IMR-90 (cell line): ENCODE measurements around the gene ST3GAL5. TPM values are rescaled to one million over a fixed set of nuclear protein-coding genes. Genes with fewer than 3 reads are reported as not detected.
"Not testable (repeated sequence)": the region's sequence is repeated elsewhere in the genome, so short reads cannot be mapped to it uniquely, and the experiment has no call there.

Source experiments
- ATAC-seq: fragments of 200-7000 bp; cut with Tn5 transposase; 2 replicates; pipeline ENCODE4 v1.9.1; 2020; ENCODE audit warnings: low read depth, mild to moderate bottlenecking, moderate library complexity
- BruUV-seq: library from RNA; stranded (reverse); fragments of 400-500 nt; replicated peaks from 2 replicates; lab custom pipeline; 2021; lab: Mats Ljungman, UMichigan
- CTCF ChIA-PET: fragments of 300-600 bp; formaldehyde crosslinking; extraction: SDS; loops from one replicate; lab custom pipeline; 2021; ENCODE audit warnings: antibody characterized with exemption; lab: Yijun Ruan, JAX
- POLR2A ChIA-PET: fragments of 300-600 bp; sonication (Branson Sonifier 250); formaldehyde crosslinking; loops from one replicate; lab custom pipeline; 2022; ENCODE audit warnings: antibody characterized with exemption; ENCODE audit not compliant: unreplicated experiment; lab: Charles Lee
- DNase-seq: peaks from one replicate; pipeline ENCODE4 v3.0.0; 2013
- H2AFZ ChIP-seq: replicated peaks from 2 replicates; pipeline ENCODE3; 2013; ENCODE audit warnings: low read length, mild to moderate bottlenecking; ENCODE audit not compliant: poor library complexity
- H2AK5ac ChIP-seq: 2 replicates; pipeline ENCODE4 v1.6.1; 2013; ENCODE audit warnings: low read depth, low read length, inconsistent platforms
- H2AK9ac ChIP-seq: replicated peaks from 2 replicates; pipeline ENCODE3; 2013; ENCODE audit warnings: mild to moderate bottlenecking, low read depth, low read length, moderate library complexity; ENCODE audit not compliant: poor library complexity
- H2BK120ac ChIP-seq: 2 replicates; pipeline ENCODE4 v1.6.1; 2013; ENCODE audit warnings: low read depth, low read length, inconsistent platforms
- H2BK15ac ChIP-seq: 3 replicates; pipeline ENCODE4 v1.6.1; 2013; ENCODE audit warnings: low read depth, low read length, inconsistent platforms
- H2BK20ac ChIP-seq: 2 replicates; pipeline ENCODE4 v1.6.1; 2013; ENCODE audit warnings: low read depth, mild to moderate bottlenecking, inconsistent platforms, low read length, moderate library complexity
- H2BK5ac ChIP-seq: 2 replicates; pipeline ENCODE4 v1.6.1; 2013; ENCODE audit warnings: mild to moderate bottlenecking, low read depth, low read length, inconsistent platforms; ENCODE audit not compliant: poor library complexity, severe bottlenecking
- H3K14ac ChIP-seq: replicated peaks from 2 replicates; pipeline ENCODE4 v1.6.1; 2013; ENCODE audit warnings: low read depth, low read length, inconsistent platforms
- H3K18ac ChIP-seq: 2 replicates; pipeline ENCODE4 v1.6.1; 2013; ENCODE audit warnings: low read depth, low read length, control low read depth
- H3K23ac ChIP-seq: 2 replicates; pipeline ENCODE4 v1.6.1; 2013; ENCODE audit warnings: low read depth, low read length, inconsistent platforms
- H3K27ac ChIP-seq: 2 replicates; pipeline ENCODE4 v1.5.1; 2013; ENCODE audit warnings: mild to moderate bottlenecking, control low read depth, low read length; ENCODE audit not compliant: insufficient read depth
- H3K27me3 ChIP-seq: 2 replicates; pipeline ENCODE4 v1.6.1; 2013; ENCODE audit warnings: low read length; ENCODE audit not compliant: control insufficient read depth, insufficient read depth
- H3K36me3 ChIP-seq: 2 replicates; pipeline ENCODE4 v1.6.1; 2013; ENCODE audit warnings: low read length, mixed read lengths; ENCODE audit not compliant: control insufficient read depth, insufficient read depth
- H3K4ac ChIP-seq: 2 replicates; pipeline ENCODE4 v1.6.1; 2013; ENCODE audit warnings: low read depth, low read length, inconsistent platforms
- H3K4me1 ChIP-seq: 2 replicates; pipeline ENCODE4 v1.6.1; 2013; ENCODE audit warnings: low read length, mixed read lengths; ENCODE audit not compliant: control insufficient read depth, insufficient read depth
- H3K4me2 ChIP-seq: 2 replicates; pipeline ENCODE4 v1.6.1; 2013; ENCODE audit warnings: low read depth, mild to moderate bottlenecking, control low read depth, low read length, moderate library complexity
- H3K4me3 ChIP-seq: 2 replicates; pipeline ENCODE4 v1.5.1; 2013; ENCODE audit warnings: low read depth, mild to moderate bottlenecking, control low read depth, low read length, moderate library complexity; ENCODE audit not compliant: insufficient read depth
- H3K56ac ChIP-seq: 2 replicates; pipeline ENCODE4 v1.6.1; 2013; ENCODE audit warnings: low read length, inconsistent platforms; ENCODE audit not compliant: insufficient read depth; ENCODE audit errors: extremely low read depth
- H3K79me1 ChIP-seq, 2 experiments: 2 replicates each; pipeline ENCODE4 v1.6.1; 2013; ENCODE audit warnings: low read length in 2 of 2, inconsistent platforms in 1 of 2, low read depth in 1 of 2
- H3K9ac ChIP-seq: 2 replicates; pipeline ENCODE4 v1.6.1; 2013; ENCODE audit warnings: low read depth, low read length, control low read depth
- H3K9me1 ChIP-seq: 2 replicates; pipeline ENCODE4 v1.6.1; 2013; ENCODE audit warnings: low read length, inconsistent platforms; ENCODE audit not compliant: insufficient read depth
- H3K9me3 ChIP-seq: 2 replicates; pipeline ENCODE4 v1.6.1; 2013; ENCODE audit warnings: low read length; ENCODE audit not compliant: control insufficient read depth, insufficient read depth
- H4K20me1 ChIP-seq: 2 replicates; pipeline ENCODE4 v1.6.1; 2013; ENCODE audit warnings: low read length, inconsistent platforms; ENCODE audit not compliant: insufficient read depth
- H4K5ac ChIP-seq: 2 replicates; pipeline ENCODE4 v1.6.1; 2013; ENCODE audit warnings: mild to moderate bottlenecking, low read depth, low read length, control low read depth
- H4K8ac ChIP-seq, 2 experiments: 2 replicates each; pipeline ENCODE4 v1.6.1; 2013; ENCODE audit warnings: low read depth in 2 of 2, low read length in 2 of 2, control low read depth in 1 of 2, inconsistent platforms in 1 of 2
- H4K91ac ChIP-seq: 2 replicates; pipeline ENCODE4 v1.6.1; 2013; ENCODE audit warnings: low read depth, low read length, inconsistent platforms; ENCODE audit not compliant: insufficient read depth
- BHLHE40 ChIP-seq: fragments of 150-350 bp; IDR thresholded peaks from 2 replicates; pipeline ENCODE4 v1.6.1; 2016; ENCODE audit warnings: mild to moderate bottlenecking, low read depth, low read length
- MAZ ChIP-seq: IDR thresholded peaks from 2 replicates; pipeline ENCODE4 v1.6.1; 2012; ENCODE audit warnings: low read depth, mild to moderate bottlenecking, low read length, improper control_type of control experiment, moderate library complexity, borderline replicate concordance
- WGBS, 2 experiments: methylation state at CpG; one replicate each; pipeline versions ENCODE4 v1.1.5 to v1.1.7; 2013; ENCODE audit warnings: missing lambda C conversion rate in 2 of 2; ENCODE audit not compliant: insufficient read length in 1 of 2; ENCODE audit errors: extremely low coverage in 2 of 2; 5-methylcytosine and 5-hydroxymethylcytosine counted together
- dilution Hi-C: fragments of 300-500 bp; cut with HindIII; formaldehyde crosslinking; loops from one replicate; pipeline ENCODE4 v1.14.3; 2018; ENCODE audit warnings: low sequenced_read_pairs; ENCODE audit not compliant: unreplicated experiment
- in situ Hi-C: fragments of 300-500 bp; cut with MboI; formaldehyde crosslinking; loops from 3 replicates; pipeline ENCODE4 v1.14.3; 2019; ENCODE audit warnings: low sequenced_read_pairs, inconsistent platforms, mixed read lengths
- intact Hi-C: fragments of 100-400 bp; cut with micrococcal nuclease; formaldehyde crosslinking; loops from 2 replicates; pipeline ENCODE4 v1.10.0; 2022
- polyA plus RNA-seq, 3 experiments: library from polyadenylated mRNA; depleted of rRNA; stranded (reverse); fragments of >200 nt; gene quantifications; 2 replicates each; pipeline ENCODE4 v1.2.3, GENCODE V29; 2012; ENCODE audit warnings: low replicate concordance in 1 of 3
- total RNA-seq: library from RNA; depleted of rRNA; stranded (reverse); fragments of >200 nt; gene quantifications from 2 replicates; pipeline ENCODE4 v1.2.3, GENCODE V29; 2012
- TF ChIP-seq, protein P1 (sequence below): conservative IDR thresholded peaks from 2 replicates; pipeline ENCODE4 v1.5.1; 2012; ENCODE audit warnings: mild to moderate bottlenecking, low read depth, low read length, improper control_type of control experiment

Gene ST3GAL5
- total and polyA plus RNA-seq, 2 of the 4 experiments (the other 2 are of a cell fraction), result 16.8 to 21.0 TPM

- intact Hi-C loops, result no loop called here
Observed at GRCh38 chr2:85830645-85831044, 58.1 kb downstream of the ST3GAL5 start.

DNA sequence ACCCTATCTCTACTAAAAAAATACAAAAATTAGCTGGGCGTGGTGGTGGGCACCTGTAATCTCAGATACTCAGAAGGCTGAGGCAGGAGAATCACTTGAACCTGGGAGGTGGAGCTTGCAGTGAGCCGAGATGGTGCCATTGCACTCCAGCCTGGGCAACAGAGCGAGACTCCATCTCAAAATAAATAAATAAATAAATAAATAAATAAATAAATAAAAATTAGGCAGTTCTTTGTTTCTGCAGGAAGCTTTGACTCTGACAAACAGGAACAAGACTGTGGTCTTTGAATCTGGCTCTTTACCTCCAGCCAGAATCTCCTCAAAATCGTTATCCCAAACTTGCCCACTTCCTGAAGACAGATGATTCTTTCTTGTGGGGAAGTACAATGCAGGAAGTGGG lies 59.4 kb downstream of the ST3GAL5 start:
- H3K27ac ChIP-seq, H3K56ac ChIP-seq, dilution Hi-C loops, H3K36me3 ChIP-seq, H3K23ac ChIP-seq, ATAC-seq, H3K4me1 ChIP-seq, H3K27me3 ChIP-seq, BruUV-seq, H3K9me3 ChIP-seq, H4K5ac ChIP-seq, H3K4me2 ChIP-seq, H2BK15ac ChIP-seq, H2AK9ac ChIP-seq, H2AK5ac ChIP-seq, H4K20me1 ChIP-seq, H3K18ac ChIP-seq, H2AFZ ChIP-seq, H2BK120ac ChIP-seq, H3K9ac ChIP-seq, H3K4me3 ChIP-seq, intact Hi-C loops, H3K79me1 ChIP-seq, H2BK20ac ChIP-seq, H4K91ac ChIP-seq, DNase-seq, POLR2A ChIA-PET, H4K8ac ChIP-seq, H2BK5ac ChIP-seq, H3K9me1 ChIP-seq, H3K4ac ChIP-seq, H3K14ac ChIP-seq: not testable (repeated sequence)
- in situ Hi-C loops, result loop anchor here (5.0 kb wide), 1 partner anchor 248 kb away; no protein-coding TSS in a partner anchor
- WGBS, 2 experiments, result no CpG with 5 or more reads among the region's 4 CpGs
- CTCF ChIA-PET, result interaction anchor here (11.9 kb wide), 1 partner anchor 250 kb away, joined by 91 read pairs; no protein-coding TSS in a partner anchor

More at GRCh38 chr2:85830645-85831044, 58.1 kb downstream of the ST3GAL5 start:
- Histone ChIP-seq H3K36me3 (no peaks in the 10 kb centered on the region), H3K79me1 (no peaks in the 10 kb centered on the region), H2AK5ac (no peak overlapping the region), H3K18ac (no peak overlapping the region), H3K9me1 (no peaks in the 10 kb centered on the region), H3K4me1 (no peaks in the 10 kb centered on the region), H3K56ac (no peak overlapping the region), H2BK120ac (no peak overlapping the region), H4K5ac (no peak overlapping the region), H3K4me2 (no peak overlapping the region), H2AFZ (no peak overlapping the region), H2BK5ac (no peak overlapping the region), H3K27ac (no peak overlapping the region), H3K23ac (no peak overlapping the region), H3K4ac (no peak overlapping the region), H4K91ac (no peak overlapping the region), H3K27me3 (0 out of 2 replicates have a peak, but pooled peaks cover 1% of the 10 kb centered on the region), H3K9me3 (no peaks in the 10 kb centered on the region), H3K14ac (no peak overlapping the region; the same call in 1 of the 2 replicates), H3K4me3 (no peak overlapping the region), H2BK15ac (no peak overlapping the region), H4K20me1 (no peaks in the 10 kb centered on the region), H2AK9ac (no peak overlapping the region), H2BK20ac (no peak overlapping the region), H3K9ac (no peak overlapping the region), H4K8ac (no peak overlapping the region)
- ChIA-PET CTCF (interaction anchor here (0.6 to 11.9 kb wide), 3 partner anchors 9 to 248 kb away, joined by 3 to 91 read pairs (median 3); no protein-coding TSS in a partner anchor), POLR2A (no interaction called here)
- no peak for DNase-seq
- BruUV-seq, result no TSS peak
- no peak for TF ChIP-seq MAZ
- TF ChIP-seq BHLHE40, result no peak
- TF ChIP-seq, protein P1, sequence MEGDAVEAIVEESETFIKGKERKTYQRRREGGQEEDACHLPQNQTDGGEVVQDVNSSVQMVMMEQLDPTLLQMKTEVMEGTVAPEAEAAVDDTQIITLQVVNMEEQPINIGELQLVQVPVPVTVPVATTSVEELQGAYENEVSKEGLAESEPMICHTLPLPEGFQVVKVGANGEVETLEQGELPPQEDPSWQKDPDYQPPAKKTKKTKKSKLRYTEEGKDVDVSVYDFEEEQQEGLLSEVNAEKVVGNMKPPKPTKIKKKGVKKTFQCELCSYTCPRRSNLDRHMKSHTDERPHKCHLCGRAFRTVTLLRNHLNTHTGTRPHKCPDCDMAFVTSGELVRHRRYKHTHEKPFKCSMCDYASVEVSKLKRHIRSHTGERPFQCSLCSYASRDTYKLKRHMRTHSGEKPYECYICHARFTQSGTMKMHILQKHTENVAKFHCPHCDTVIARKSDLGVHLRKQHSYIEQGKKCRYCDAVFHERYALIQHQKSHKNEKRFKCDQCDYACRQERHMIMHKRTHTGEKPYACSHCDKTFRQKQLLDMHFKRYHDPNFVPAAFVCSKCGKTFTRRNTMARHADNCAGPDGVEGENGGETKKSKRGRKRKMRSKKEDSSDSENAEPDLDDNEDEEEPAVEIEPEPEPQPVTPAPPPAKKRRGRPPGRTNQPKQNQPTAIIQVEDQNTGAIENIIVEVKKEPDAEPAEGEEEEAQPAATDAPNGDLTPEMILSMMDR, result no peak
- WGBS, 2 experiments, result no CpG with 5 or more reads among the region's 1 CpG
- dilution Hi-C loops (no loop called here), in situ Hi-C loops (no loop called here)
- no peak for ATAC-seq
